Transverse colon (tissue), 4 donors: Measurements from ENCODE around the gene CD300LD. TPM values are rescaled to one million over a fixed set of nuclear protein-coding genes. Genes with fewer than 3 reads are reported as not detected.

Experiments used
- DNase-seq: peaks from one replicate; pipeline ENCODE4 v3.0.0-alpha.2; 2019
- H3K27ac ChIP-seq, 4 donors: fragments of 200-600 bp; sonication (generic); 2 replicates each; pipeline ENCODE4 v1.5.1; 2016 to 2018; ENCODE audit warnings: inconsistent platforms in 4 of 4
- H3K27me3 ChIP-seq: fragments of 200-600 bp; sonication (generic); 2 replicates; pipeline ENCODE4 v1.5.1; 2017; ENCODE audit warnings: inconsistent platforms
- H3K36me3 ChIP-seq, 4 donors: fragments of 200-600 bp; sonication (generic); 2 replicates each; pipeline ENCODE4 v1.5.1; 2017 to 2019; ENCODE audit warnings: inconsistent platforms in 4 of 4
- H3K4me1 ChIP-seq, 4 donors: fragments of 200-600 bp; sonication (generic); 2 replicates each; pipeline ENCODE4 v1.5.1; 2017 to 2020; ENCODE audit warnings: inconsistent platforms in 4 of 4
- H3K4me3 ChIP-seq, 4 donors: fragments of 200-600 bp; sonication (generic); 1 replicate in 1 of 4; 2 replicates in 3 of 4; pipeline versions ENCODE4 v1.5.1 to v1.6.1; 2017 to 2019; ENCODE audit warnings: inconsistent platforms in 4 of 4
- H3K9me3 ChIP-seq, 2 donors: fragments of 200-600 bp; sonication (generic); 2 replicates each; pipeline ENCODE4 v1.5.1; 2017 to 2019; ENCODE audit warnings: inconsistent platforms in 2 of 2
- EP300 ChIP-seq: sonication (generic); formaldehyde crosslinking; IDR thresholded peaks from one replicate; pipeline ENCODE4 v1.6.1; 2017; ENCODE audit warnings: antibody characterized with exemption, low read depth
- POLR2A ChIP-seq: fragments of 450-650 bp; IDR thresholded peaks from one replicate; pipeline ENCODE4 v1.6.1; 2016; ENCODE audit warnings: antibody characterized with exemption, mild to moderate bottlenecking, moderate library complexity
- POLR2AphosphoS5 ChIP-seq, 3 donors: sonication (generic); formaldehyde crosslinking; IDR thresholded peaks; one replicate each; pipeline ENCODE4 v1.6.1; 2016; ENCODE audit warnings: antibody characterized with exemption in 3 of 3
- WGBS, 2 donors: methylation state at CpG; one replicate each; pipeline ENCODE4 v1.1.5; 2018; ENCODE audit warnings: low coverage in 1 of 2; 5-methylcytosine and 5-hydroxymethylcytosine counted together
- in situ Hi-C, 4 donors: fragments of 200-750 bp; cut with MboI; loops; one replicate each; pipeline versions ENCODE4 v1.15.0 to v1.15.1; 2017; ENCODE audit warnings: low sequenced_read_pairs in 3 of 4, low pct_ligation_motif_present in 1 of 4, low pct_unique_long_range_greater_than_20kb in 1 of 4
- intact Hi-C: fragments of 100-400 bp; cut with DNase I; formaldehyde crosslinking; loops from one replicate; pipeline ENCODE4 v1.15.1; 2023; ENCODE audit warnings: low total_unique reads
- total RNA-seq, 4 donors: library from RNA; depleted of rRNA; stranded (reverse); fragments of >200 nt; gene quantifications; one replicate each; pipeline ENCODE4 v1.1.0, GENCODE V29; 2016
- TF ChIP-seq, protein P1 (sequence below), 5 experiments: fragments of 200-600 bp in 3 of 5; fragments of 450-650 bp in 2 of 5; sonication (generic) in 3 of 5; IDR thresholded peaks; 1 replicate in 2 of 5; 2 replicates in 3 of 5; pipeline ENCODE4 v1.5.1; 2016 to 2017; ENCODE audit warnings: antibody characterized with exemption in 5 of 5, inconsistent platforms in 3 of 5, mild to moderate bottlenecking in 2 of 5, moderate library complexity in 1 of 5

The CD300LD gene
- total RNA-seq, 4 donors from 2014 or later: not detected

DNA sequence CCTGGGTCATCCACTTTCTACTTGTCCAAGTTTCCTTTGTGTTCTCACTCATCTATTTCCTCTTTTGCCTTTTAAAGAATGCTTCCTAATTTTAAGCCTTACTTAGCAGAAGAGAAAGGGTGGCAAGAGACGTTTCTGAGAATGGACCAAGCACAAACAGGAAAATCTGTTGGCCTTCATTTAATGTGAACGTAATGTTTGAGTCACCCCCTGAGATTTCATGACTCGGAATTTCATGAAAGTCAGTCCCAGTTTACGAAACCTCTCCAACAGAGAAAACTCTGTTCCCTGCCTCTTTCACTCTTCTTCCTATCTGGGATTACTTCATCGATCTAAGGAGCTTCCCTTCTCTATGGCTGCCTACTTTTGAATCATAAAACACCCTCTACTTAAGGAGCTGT is 31.6 kb upstream of the CD300LD start, which contains the start of gene CD300E:
Gene CD300E (minus strand): TSS at position 46 of the 401 bp plus-strand sequence. CDS start 117 bp downstream, outside the sequence.
- intact Hi-C loops (no loop called here), in situ Hi-C loops (no loop called here)
- no peaks in the 10 kb centered on the region for H3K27me3 ChIP-seq
- DNase-seq: no peak
- H3K36me3 ChIP-seq: no peaks in the 10 kb centered on the region
- WGBS, 2 donors: 46 to 58% methylated on average over 5 of the region's 5 CpGs
- no peaks in the 10 kb centered on the region for H3K4me1 ChIP-seq
- TF ChIP-seq POLR2A: no peak
- no peak for TF ChIP-seq POLR2AphosphoS5 (IDR thresholded peaks at IDR 0.05)
- TF ChIP-seq EP300: no peak
- TF ChIP-seq, protein P1, sequence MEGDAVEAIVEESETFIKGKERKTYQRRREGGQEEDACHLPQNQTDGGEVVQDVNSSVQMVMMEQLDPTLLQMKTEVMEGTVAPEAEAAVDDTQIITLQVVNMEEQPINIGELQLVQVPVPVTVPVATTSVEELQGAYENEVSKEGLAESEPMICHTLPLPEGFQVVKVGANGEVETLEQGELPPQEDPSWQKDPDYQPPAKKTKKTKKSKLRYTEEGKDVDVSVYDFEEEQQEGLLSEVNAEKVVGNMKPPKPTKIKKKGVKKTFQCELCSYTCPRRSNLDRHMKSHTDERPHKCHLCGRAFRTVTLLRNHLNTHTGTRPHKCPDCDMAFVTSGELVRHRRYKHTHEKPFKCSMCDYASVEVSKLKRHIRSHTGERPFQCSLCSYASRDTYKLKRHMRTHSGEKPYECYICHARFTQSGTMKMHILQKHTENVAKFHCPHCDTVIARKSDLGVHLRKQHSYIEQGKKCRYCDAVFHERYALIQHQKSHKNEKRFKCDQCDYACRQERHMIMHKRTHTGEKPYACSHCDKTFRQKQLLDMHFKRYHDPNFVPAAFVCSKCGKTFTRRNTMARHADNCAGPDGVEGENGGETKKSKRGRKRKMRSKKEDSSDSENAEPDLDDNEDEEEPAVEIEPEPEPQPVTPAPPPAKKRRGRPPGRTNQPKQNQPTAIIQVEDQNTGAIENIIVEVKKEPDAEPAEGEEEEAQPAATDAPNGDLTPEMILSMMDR (IDR thresholded peaks at IDR 0.05): no peak
- H3K4me3 ChIP-seq: no peak within 1 kb of the TSS
- H3K9me3 ChIP-seq: no peaks in the 10 kb centered on the region
- H3K27ac ChIP-seq: no peak within 1 kb of the TSS

DNA sequence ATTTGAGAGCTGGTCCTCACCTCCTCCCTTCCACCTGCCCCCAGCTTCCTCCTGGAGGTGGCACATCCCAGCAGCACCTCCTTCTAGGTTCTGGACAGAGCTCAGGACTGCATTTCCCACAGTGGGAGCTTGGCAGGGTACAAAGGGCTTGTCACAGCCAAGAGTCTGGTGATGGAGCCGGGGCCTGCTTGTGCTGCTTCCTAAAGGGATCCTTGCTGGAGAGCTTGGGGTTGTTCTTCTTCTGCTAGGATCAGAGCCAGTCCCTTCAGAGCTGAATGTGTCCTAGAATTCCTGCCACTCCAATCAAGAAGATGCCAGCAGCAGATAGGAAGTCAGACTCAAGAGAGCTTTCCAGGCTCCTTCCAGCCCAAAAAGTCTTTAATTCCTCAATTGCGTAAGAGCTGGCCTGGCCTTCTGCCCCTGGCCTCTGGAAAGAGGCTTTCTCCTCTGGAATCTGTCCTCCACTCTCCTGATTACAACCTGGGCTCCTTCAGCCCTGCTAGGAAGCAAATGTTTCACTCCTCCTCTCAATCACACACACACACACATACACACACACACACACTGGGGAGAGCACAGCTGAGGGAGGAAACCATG is 27.1 kb upstream of the CD300LD start:
- H3K27me3 ChIP-seq: no peaks in the 10 kb centered on the region
- no peak for DNase-seq
- no peaks in the 10 kb centered on the region for H3K4me1 ChIP-seq
- WGBS, 2 donors: 67% methylated on average over 2 of the region's 2 CpGs; no CpG with 5 or more reads in 1 of the 2 donors
- intact Hi-C loops: no loop called here
- no peaks in the 10 kb centered on the region for H3K36me3 ChIP-seq
- H3K27ac ChIP-seq: no peak overlapping the region
- H3K4me3 ChIP-seq: no peak overlapping the region
- TF ChIP-seq EP300: no peak
- TF ChIP-seq, protein P1 (IDR thresholded peaks at IDR 0.05): no peak
- no peak for TF ChIP-seq POLR2AphosphoS5 (IDR thresholded peaks at IDR 0.05)
- TF ChIP-seq POLR2A: no peak
- in situ Hi-C loops: no loop called here
- H3K9me3 ChIP-seq: no peaks in the 10 kb centered on the region

DNA sequence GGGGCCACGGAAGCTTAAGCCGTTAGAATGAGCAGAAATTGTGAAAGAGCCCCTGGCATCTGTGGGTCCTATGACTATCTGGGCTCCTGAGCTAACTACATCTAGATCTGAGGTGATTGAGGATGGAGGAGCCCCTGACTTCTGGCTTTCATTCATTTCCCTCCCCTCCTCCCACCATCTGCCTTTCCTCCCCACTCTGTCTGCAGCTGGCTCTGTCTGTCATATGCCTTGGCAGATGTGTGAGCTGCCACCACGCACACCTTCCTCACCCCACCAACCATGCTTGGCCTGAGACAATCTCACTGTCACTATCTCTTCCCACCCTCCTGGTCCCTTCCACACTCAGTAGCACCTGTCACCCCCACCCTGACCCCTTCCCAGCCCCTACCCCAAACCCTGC is 26.4 kb upstream of the CD300LD start:
- no peak overlapping the region for H3K27ac ChIP-seq
- no peak for TF ChIP-seq EP300
- TF ChIP-seq, protein P1 (IDR thresholded peaks at IDR 0.05): no peak
- TF ChIP-seq POLR2A: no peak
- TF ChIP-seq POLR2AphosphoS5 (IDR thresholded peaks at IDR 0.05): no peak
- DNase-seq: no peak
- in situ Hi-C loops (no loop called here), intact Hi-C loops (no loop called here)
- no peaks in the 10 kb centered on the region for H3K4me1 ChIP-seq
- no peak overlapping the region for H3K4me3 ChIP-seq
- 69% methylated on average over 3 of the region's 3 CpGs; no CpG with 5 or more reads in 1 of the 2 donors for WGBS, 2 donors
- no peaks in the 10 kb centered on the region for H3K36me3 ChIP-seq
- H3K9me3 ChIP-seq: no peaks in the 10 kb centered on the region
- no peaks in the 10 kb centered on the region for H3K27me3 ChIP-seq

DNA sequence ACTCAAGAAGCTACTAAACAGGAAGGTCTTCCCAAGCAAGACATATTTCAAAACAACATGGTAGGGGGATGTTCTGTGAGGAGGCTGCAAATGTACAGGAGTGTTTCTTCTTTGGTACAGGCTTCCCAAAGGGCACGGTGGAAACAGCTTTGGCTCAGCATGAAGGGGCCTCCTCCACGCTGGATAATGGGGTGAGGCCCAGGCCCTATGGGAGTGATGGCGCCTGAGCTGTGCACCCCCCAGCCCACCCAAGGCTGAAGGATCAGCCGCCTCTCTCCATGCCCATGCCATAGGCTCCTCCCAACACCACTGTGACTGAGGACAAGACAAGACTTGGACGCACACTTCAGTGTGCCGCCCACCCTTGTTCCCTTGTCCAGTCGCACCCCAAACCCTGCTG is 24.6 kb upstream of the CD300LD start:
- TF ChIP-seq EP300 (no peak), POLR2AphosphoS5 (IDR thresholded peaks at IDR 0.05) (no peak), POLR2A (no peak)
- TF ChIP-seq, protein P1 (IDR thresholded peaks at IDR 0.05): no peak
- intact Hi-C loops: no loop called here
- Histone ChIP-seq H3K36me3 (no peaks in the 10 kb centered on the region), H3K4me3 (no peak overlapping the region), H3K9me3 (no peaks in the 10 kb centered on the region), H3K4me1 (no peaks in the 10 kb centered on the region), H3K27ac (no peak overlapping the region), H3K27me3 (no peaks in the 10 kb centered on the region)
- in situ Hi-C loops: no loop called here
- 83 to 91% methylated on average over 3 to 7 of the region's 7 CpGs for WGBS, 2 donors
- no peak for DNase-seq
